ENCODE data around the gene RDX.
"Not testable (repeated sequence)": the region's sequence is repeated elsewhere in the genome, so short reads cannot be mapped to it uniquely, and the experiment has no call there.

The RDX gene

GRCh38 chr11:110301577-110301976 is 5.2 kb upstream of the RDX start:
- DNase-seq (ENCODE audit: insufficient read length): no peak
- TF ChIP-seq TAF1 (IDR thresholded peaks at IDR 0.05; ENCODE audit: borderline replicate concordance, low read depth, low read length) (no peak), POLR2AphosphoS5 (IDR thresholded peaks at IDR 0.05; ENCODE audit: low read depth, low read length) (no peak), POLR2A (IDR thresholded peaks at IDR 0.05; ENCODE audit: low read depth, low read length) (no peak)
- FAIRE-seq: no peak

- DNase-seq (ENCODE audit: insufficient read length) (no peak), FAIRE-seq (no peak)
- TF ChIP-seq TAF1 (IDR thresholded peaks at IDR 0.05; ENCODE audit: borderline replicate concordance, low read depth, low read length) (no peak), POLR2A (IDR thresholded peaks at IDR 0.05; ENCODE audit: low read depth, low read length) (no peak), POLR2AphosphoS5 (IDR thresholded peaks at IDR 0.05; ENCODE audit: low read depth, low read length) (no peak)
These were observed 4.6 kb upstream of the RDX start for GRCh38 chr11:110301032-110301431.

DNA sequence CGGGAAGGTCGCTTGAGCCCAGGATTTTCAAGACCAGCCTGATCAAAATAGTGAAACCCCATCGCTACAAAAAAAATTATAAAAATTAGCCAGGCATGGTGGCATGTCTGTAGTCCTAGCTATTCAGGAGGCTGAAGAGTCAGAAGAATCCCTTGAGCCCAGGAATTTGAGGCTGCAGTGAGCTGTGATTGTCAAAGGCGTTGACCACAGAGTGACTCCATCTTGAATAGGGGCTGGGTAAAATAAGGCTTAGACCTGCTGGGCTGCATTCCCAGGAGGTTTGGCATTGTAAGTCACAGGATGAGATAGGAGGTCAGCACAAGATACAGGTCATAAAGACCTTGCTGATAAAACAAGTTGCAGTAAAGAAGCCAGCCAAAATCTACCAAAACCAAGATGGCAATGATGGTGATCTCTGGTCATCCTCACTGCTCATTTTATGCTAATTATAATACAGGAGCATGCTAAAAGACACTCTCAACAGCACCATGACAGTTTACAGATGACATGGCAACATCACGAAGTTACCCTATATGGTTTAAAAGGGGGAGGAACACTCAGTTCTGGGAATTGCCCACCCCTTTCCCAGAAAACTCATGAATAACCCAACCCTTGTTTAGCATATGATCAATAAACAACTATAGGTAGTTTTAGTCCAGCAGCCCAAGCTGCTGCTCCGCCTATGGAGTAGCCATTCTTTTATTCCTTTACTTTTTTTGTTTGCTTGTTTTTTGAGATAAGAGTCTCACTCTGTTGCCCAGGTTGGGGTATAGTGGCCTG is 2.8 kb upstream of the RDX start:
- FAIRE-seq: no peak
- TF ChIP-seq POLR2AphosphoS5 (IDR thresholded peaks at IDR 0.05; ENCODE audit: low read depth, low read length) (no peak), TAF1 (IDR thresholded peaks at IDR 0.05; ENCODE audit: borderline replicate concordance, low read depth, low read length) (no peak), POLR2A (IDR thresholded peaks at IDR 0.05; ENCODE audit: low read depth, low read length) (no peak)
- DNase-seq (ENCODE audit: insufficient read length): no peak

- no peak for FAIRE-seq
- TF ChIP-seq POLR2A (IDR thresholded peaks at IDR 0.05; ENCODE audit: low read depth, low read length) (no peak), TAF1 (IDR thresholded peaks at IDR 0.05; ENCODE audit: borderline replicate concordance, low read depth, low read length) (no peak), POLR2AphosphoS5 (IDR thresholded peaks at IDR 0.05; ENCODE audit: low read depth, low read length) (no peak)
- DNase-seq (ENCODE audit: insufficient read length): no peak
These were observed 1.9 kb upstream of the RDX start for GRCh38 chr11:110298301-110298765.

DNA sequence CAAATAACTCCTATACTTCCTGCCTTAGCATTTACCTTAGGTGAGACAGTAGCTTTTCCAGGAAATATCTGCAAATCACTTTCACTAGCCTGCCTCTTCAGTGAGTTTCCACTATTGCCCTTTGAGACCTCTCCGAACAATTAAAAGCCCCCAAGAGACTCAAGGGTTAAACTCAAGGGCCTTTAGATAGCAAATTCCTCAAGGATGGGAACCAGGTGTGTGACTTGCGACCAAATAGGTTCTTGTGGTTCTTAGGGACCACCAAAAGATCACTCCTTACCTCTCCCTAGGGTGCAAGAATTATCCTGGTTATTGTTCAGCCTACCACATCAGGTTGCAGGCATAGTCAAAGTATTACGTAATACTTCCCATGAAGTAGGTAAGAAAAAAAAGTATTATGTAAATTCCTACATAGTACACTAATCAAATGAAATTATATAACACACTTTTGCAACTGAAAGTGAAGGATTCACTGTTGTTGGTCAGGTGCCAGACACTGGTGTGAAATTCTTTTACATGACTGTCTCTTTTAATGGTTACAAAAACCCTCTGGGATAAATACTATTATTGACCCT is 1.4 kb upstream of the RDX start:
- DNase-seq (ENCODE audit: insufficient read length) (no peak), FAIRE-seq (no peak)
- TF ChIP-seq TAF1 (IDR thresholded peaks at IDR 0.05; ENCODE audit: borderline replicate concordance, low read depth, low read length): no peak

GRCh38 chr11:110297076-110297725 is 787 bp upstream of the RDX start:
- no peak for DNase-seq (ENCODE audit: insufficient read length)

GRCh38 chr11:110295531-110296225 is 736 bp downstream of the RDX start:
- peak; percentile 67 for DNase-seq (ENCODE audit: insufficient read length)
- TF ChIP-seq POLR2AphosphoS5 (IDR thresholded peaks at IDR 0.05; ENCODE audit: low read depth, low read length) (peak; percentile 56; the same call in 1 of the 2 replicates), TAF1 (IDR thresholded peaks at IDR 0.05; ENCODE audit: borderline replicate concordance, low read depth, low read length) (no peak), POLR2A (IDR thresholded peaks at IDR 0.05; ENCODE audit: low read depth, low read length) (peak; percentile 65)
- FAIRE-seq: peak; percentile 81

More at GRCh38 chr11:110297076-110297725, 787 bp upstream of the RDX start:
- no peak for FAIRE-seq
- TF ChIP-seq POLR2AphosphoS5 (IDR thresholded peaks at IDR 0.05; ENCODE audit: low read depth, low read length) (no peak), POLR2A (IDR thresholded peaks at IDR 0.05; ENCODE audit: low read depth, low read length) (no peak), TAF1 (IDR thresholded peaks at IDR 0.05; ENCODE audit: borderline replicate concordance, low read depth, low read length) (no peak)

GRCh38 chr11:110295086-110295485 is 1.3 kb downstream of the RDX start:
- FAIRE-seq: no peak
- DNase-seq (ENCODE audit: insufficient read length): no peak
- no peak for TF ChIP-seq TAF1 (IDR thresholded peaks at IDR 0.05; ENCODE audit: borderline replicate concordance, low read depth, low read length)
- no peak for TF ChIP-seq POLR2A (IDR thresholded peaks at IDR 0.05; ENCODE audit: low read depth, low read length)
- TF ChIP-seq POLR2AphosphoS5 (IDR thresholded peaks at IDR 0.05; ENCODE audit: low read depth, low read length): no peak

DNA sequence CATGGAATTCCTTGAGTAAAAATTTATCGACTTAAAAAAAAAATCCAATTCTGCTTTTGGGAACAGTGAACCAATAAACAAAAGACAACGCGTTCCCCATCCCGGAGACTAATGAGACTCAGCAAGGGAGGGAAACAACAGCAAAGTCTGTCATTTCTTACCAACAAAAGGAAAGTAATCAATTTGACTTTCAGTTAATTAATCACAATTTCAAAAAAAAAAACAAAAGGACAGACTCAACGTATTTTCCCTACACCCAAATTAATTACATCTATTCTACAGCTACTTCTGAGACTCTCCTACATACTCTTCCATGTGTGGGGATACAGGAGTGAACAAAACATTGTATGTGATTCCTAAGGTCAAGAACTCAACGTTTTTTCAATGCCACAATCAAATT is 1.9 kb downstream of the RDX start:
- TF ChIP-seq TAF1 (IDR thresholded peaks at IDR 0.05; ENCODE audit: borderline replicate concordance, low read depth, low read length): no peak
- TF ChIP-seq POLR2AphosphoS5 (IDR thresholded peaks at IDR 0.05; ENCODE audit: low read depth, low read length): no peak
- no peak for TF ChIP-seq POLR2A (IDR thresholded peaks at IDR 0.05; ENCODE audit: low read depth, low read length)
- no peak for FAIRE-seq
- DNase-seq (ENCODE audit: insufficient read length): no peak

DNA sequence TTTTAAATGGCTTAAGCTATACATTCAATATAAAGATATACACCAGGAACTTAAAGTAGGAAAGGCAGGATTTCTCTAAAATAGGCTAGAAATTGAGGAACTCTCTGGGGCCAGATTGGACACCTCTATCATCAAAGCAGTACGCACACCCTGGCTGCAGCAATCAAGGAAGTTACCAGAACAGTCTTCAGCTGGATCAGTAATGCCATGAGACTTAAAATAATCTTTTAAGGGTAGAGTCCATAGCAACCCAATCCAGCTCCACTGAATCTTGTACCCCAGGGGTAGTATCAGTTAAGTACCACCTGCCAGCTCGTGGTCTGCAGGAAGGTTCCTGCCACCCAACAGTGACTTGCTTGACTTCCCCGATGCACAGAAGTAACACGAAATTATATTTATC is 3.0 kb downstream of the RDX start:
- no peak for TF ChIP-seq TAF1 (IDR thresholded peaks at IDR 0.05; ENCODE audit: borderline replicate concordance, low read depth, low read length)
- no peak for TF ChIP-seq POLR2A (IDR thresholded peaks at IDR 0.05; ENCODE audit: low read depth, low read length)
- no peak for TF ChIP-seq POLR2AphosphoS5 (IDR thresholded peaks at IDR 0.05; ENCODE audit: low read depth, low read length)
- FAIRE-seq: peak; percentile 30
- DNase-seq (ENCODE audit: insufficient read length): no peak

DNA sequence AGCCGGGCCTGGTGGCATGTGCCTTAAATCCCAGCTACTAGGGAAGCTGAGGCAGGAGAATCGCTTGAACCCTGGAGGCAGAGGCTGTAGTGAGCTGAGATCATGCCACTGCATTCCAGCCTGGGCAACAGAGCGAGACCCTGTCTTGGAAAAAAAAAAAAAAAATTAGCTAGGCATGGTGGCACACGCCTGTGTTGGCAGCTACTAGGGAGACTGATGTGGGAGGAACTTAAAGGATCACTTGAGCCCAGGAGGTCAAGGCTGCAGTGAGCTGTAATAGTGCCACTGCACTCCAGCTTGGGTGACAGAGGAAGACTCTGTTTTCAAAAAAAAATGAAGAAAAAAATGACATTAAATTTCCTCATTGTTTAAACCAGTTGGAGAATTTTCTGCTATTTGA is 4.3 kb downstream of the RDX start:
- DNase-seq (ENCODE audit: insufficient read length); FAIRE-seq: not testable (repeated sequence)
